MV-4-11 (cell line): ENCODE results near the gene KRT14.
"Not testable (repeated sequence)": the region's sequence is repeated elsewhere in the genome, so short reads cannot be mapped to it uniquely, and the experiment has no call there.

Experiments used
- DNase-seq: peaks from one replicate; lab custom pipeline; 2025; lab: John Stamatoyannopoulos, UW

KRT14 gene

DNA sequence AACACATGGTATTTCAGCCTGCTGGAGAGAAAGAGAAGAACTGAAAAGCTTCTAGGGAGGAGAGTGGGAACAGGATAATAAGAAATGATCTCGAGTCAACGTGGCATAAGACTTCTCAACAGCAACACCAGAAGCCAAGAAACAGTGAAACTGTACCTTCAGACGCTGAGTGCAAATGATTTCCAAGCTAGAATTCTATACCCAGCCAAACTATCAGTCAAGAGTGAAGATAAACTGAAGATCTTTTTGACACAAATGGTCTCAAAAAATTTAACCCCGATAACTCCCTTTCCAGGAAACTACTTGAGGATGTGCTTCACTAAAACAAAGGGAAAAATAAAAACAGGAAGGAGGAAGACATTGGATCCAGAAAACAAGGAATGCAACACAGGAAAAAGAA is 20.2 kb upstream of the KRT14 start:
- DNase-seq = not testable (repeated sequence)

- no peak for DNase-seq
Measured at GRCh38 chr17:41602524-41602923, 15.8 kb upstream of the KRT14 start.

GRCh38 chr17:41600318-41600717 is 13.6 kb upstream of the KRT14 start:
- no peak for DNase-seq

DNA sequence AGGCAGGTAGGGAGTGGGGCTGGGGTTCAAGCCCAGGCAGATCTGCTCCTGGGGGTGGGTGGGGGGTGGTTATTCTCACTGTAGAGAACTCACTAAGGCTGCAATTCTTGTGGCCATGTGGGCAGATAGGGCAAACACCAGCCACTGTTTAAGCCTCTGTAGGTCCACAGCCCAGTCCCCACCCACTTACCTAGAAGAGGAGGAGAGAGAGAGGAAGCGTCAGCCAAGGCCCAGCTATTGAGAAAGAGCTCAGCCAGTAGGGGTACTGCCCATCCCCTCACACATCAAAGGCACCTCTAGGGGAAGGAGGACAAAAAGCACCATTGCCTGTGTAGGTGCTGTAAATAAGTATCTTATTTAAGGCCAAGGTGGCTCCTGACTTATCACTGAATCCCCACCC is 13.0 kb upstream of the KRT14 start:
- no peak for DNase-seq

DNA sequence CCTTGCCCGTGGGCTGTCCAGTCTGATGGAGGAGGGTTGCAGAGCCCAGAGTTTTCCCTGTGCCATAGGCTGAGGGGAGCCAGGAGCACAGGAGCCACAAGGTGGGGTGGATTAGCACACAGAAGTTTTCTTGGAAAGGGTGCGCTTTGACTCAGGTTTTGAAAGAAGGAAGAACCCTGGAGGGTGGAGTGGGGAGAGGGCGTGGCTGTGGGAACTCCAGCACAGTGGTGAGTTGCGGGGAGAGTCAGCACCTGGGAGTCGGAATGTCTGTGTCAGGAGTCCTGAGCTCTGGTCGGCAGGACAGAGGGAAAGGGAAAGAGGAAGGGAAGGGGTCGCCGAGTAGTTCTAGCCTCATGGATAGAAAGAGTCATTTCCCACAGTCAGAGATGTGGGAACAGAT is 8.9 kb upstream of the KRT14 start:
- no peak for DNase-seq

DNA sequence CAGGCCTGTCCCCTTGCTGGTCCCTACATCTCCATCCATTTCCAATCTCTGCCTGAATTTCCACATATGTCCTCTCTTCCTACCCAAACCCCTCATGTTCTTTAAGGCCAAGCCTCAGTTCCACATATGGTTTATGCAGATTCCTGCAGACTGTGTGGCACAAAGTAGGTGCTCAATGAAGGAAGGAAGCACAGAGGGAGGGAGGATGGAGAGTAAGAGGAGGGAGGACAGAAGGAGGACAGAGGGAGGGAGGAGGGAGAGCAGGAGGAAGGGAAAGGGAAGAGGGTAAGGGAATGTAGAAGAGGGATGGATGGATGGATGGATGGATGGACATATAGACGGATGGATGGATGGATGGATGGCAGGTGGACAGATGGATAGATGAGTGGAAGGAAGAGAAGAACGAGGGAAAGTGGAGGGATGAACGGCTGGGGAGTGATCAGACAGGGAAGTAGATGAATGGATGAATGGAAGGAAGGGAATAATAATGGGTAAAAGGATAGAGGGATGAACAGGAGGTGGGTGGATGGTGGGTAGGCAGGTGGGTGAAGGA is 7.7 kb upstream of the KRT14 start:
- DNase-seq = no peak

DNA sequence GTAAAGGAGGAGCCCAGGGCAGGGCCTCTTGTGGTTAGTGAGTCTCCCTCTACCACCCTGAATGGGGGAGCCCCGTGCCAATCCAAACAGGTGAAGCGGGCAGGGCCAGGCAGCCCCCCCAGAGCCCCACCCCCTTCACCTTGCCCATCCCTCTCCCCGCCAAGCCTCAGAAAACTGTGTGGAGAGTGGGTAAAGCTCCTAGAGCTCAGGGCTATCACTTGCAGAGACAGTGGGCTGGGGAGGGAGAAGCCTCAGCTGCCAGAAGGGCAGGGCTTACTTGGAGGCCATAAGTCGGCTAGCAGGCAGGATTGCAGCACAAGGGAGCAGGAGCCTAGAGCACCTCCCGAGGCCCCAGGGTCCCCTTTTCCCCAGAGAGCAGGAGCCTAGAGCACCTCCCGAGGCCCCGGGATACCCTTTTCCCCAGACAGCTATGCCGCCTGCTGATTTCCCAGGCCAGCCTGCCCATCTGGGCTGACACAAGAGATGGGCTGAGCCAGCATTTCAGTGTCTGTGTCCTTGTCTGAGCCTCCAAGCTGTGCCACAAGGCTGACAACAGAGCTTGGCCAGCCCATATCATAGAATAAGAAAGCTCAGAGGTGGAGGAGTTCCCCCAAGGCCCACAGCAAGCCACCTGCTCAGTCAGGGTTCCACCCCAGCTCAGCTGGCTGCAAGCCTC is 6.7 kb upstream of the KRT14 start:
- DNase-seq = no peak

- DNase-seq = no peak
Measured at GRCh38 chr17:41592601-41593305, 6.1 kb upstream of the KRT14 start.

GRCh38 chr17:41589301-41589700 is 2.6 kb upstream of the KRT14 start:
- DNase-seq = no peak

DNA sequence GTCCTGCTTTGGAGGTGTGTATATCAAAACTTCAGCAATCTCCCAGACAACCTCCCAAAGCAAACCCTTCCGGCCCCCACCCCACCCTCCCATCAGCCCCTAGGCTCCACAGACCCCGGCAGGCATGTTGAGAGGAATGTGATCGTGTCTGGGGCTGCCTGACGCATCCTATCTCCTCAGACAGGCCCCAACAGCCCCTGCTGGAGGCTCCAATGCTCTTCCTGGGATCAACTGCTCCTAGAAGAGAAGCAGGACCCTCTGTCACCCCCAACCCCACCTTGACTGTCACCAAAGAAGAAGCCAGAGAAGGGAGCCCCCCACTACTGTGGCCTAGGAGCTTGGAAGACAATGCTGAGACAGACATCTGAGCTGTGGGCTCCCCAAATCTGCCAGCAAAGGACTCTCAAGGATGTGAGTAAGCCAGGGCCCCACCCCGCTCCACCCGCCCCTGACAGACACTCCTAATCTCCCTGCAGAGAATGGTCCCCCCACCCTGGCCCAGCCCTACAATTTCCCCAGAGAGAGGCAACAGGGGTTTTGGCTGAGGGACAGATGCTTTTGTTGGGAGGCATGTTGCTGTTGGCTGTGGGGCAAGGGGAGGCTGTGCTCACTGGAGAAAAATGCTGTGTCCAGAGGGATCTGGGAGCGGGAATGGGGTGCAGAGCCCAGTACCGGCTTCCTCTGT is 1.6 kb upstream of the KRT14 start:
- no peak for DNase-seq

- DNase-seq = no peak
Measured at GRCh38 chr17:41585301-41586056, 1.2 kb downstream of the KRT14 start.

DNA sequence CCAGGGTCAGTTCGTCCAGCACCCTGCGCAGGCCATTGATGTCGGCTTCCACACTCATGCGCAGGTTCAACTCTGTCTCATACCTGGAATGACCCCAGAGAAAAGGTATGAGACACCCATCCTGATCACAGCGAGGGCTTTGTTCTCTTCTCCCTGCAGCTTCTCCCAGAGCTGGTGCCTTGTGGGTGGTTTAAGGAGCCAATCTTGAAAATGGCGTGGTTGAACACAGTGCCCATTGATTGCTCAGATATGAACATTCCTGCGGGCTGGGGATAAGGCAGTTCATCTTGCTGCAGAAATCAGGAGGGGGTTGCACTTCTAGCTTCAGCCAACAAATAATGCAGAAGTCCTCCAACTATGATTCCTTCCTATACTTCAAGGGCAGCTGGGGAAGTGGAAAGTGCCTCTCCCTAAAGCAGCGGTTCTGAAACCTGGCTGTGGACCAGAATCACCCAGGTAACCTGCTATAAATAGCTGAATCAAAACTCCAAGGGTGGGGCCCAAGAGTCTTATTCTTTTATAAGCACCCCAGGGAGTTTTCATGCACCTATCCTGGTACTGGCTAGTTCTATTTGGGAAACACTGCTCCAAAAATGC is 2.3 kb downstream of the KRT14 start:
- not testable (repeated sequence) for DNase-seq

DNA sequence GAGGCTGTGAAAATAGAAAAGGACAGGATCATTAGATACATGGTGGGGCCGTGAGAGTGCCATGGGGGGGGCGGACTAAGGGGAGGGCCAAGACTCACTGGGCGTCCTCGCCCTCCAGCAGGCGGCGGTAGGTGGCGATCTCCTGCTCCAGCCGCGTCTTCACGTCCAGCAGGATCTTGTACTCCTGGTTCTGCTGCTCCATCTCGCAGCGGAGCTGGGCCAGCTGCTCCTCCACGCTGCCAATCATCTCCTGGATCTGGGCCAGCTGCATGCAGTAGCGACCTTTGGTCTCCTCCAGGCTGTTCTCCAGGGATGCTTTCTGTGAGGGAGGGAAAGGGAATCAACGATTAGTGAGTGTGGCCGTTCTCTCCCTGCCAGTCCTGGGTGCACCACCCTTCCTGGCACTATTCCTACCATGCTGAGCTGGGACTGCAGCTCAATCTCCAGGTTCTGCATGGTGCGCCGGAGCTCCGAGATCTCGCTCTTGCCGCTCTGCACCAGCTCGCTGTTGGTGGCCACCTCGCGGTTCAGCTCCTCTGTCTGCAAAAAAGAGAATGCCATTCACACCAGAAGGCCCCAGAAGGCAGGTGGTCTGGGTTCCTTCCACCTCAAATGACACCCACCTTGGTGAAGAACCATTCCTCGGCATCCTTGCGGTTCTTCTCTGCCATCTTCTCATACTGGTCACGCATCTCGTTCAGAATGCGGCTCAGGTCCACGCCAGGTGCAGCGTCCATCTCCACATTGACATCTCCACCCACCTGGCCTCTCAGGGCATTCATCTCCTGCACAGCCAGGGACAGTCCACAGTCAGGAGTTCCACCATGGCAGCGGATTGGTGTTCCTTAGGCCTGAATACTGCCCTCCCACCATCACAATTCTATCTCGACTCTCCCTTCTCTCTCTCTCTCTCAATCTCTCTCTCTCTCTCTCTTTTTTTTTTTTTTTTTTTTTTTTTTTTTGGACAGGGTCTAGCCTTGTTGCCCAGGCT is 3.3 kb downstream of the KRT14 start:
- DNase-seq = no peak

DNA sequence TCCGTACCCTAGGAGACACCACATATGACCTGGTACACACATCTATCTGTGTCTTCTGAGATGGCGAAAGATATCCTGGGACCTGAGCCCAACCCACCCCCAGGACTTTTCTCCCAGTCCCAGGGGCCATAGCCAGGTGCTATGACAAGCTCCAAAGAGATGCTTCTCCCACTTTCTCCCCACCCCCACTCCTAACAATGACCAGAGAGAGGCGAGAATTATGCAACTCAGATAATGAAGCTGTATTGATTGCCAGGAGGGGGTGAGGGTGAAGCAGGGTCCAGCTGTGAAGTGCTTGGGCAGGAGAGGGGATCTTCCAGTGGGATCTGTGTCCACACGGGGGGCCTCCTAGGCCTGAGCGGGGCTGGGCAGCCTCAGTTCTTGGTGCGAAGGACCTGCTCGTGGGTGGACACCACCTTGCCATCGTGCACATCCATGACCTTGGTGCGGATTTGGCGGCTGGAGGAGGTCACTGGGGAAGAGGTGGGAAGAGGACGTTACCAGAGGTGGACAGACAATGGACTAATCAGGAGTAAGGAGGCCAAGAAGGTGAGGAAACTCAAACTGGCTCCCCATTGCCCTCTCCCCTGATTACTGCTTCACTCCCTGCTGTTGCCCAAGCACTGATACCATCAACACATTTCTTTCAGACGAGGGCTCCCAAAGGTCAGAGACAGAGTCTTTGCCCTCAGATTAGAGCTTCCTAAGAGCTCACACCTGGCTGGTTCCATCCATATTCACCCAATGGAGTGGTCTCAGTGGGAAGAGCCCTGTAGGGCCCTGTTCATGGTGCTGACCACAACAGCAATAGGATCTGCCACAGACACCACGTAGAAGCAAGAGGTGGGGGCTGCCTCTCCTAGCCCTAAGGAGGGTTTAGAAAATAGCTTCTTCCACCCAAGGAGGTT is 4.4 kb downstream of the KRT14 start:
- DNase-seq = not testable (repeated sequence)

- no peak for DNase-seq
Measured at GRCh38 chr17:41581366-41582060, 5.2 kb downstream of the KRT14 start.

DNA sequence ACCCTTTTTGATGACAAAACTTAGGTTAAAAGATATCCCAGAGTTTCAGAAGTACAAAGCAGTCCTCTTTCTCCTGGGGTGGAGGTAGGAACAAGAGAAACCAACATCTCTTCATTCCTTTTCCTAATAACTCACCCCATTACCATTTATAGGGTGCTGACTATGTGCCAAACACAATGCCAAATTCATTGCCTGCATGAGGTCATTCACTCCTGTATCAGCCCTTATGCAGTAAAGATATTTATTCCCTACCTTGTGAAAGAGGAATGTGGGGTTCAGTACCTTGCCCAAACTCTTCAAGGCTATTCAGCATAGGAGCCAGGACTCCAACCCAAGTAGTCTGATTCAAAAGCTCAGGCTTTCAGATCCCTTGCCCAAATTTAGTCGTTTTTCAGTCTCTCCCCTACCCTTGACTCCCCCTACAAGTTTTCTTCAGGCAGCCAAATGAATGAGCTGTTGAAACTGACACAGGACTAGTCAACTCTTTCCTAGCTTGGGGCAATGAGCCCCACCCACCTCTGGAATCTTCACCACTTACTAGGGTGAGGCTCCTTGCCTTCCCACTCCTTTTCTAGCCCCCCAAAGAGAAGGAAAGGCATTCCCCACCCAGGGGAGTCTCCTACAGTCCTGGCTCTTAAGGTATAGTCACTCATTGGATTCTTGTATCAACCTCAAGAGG is 5.9 kb downstream of the KRT14 start:
- DNase-seq = no peak

GRCh38 chr17:41580244-41580575 is 6.5 kb downstream of the KRT14 start:
- no peak for DNase-seq

DNA sequence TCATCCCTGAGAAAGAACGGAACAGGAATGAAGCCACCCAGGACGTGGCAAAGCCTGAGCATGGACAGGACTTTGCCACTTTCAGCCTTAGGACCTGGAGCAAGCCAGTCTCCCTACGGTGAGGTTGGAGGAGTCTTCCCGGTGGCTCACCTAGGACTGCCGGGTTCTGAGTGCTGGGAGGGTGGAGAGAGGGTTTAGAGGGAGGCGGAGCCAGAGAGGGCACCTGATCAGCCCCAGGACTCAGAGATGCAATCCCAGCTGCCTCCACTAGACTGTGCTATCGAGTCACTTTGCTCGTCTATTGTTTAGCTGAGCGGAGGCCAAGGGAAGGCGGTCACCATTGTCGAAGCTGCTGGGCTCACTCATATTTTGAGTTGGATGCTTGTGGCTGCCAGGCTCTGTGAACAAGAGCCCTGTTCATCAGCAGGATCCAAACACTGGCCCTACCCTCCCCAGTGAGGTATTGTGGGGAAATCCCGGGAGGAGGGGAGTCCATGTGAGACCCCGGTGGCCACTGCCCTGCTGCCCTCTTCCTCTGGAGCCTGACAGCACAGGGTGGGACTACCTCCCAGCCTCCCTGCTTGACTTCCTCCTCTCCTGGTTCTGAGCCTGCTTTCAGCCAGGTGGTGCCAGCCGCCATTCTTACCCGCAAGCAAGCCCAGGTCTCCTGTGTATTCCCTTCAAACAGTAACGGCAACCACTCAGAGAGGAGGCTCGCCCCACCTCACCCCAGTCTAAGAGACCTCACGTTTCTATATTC is 7.0 kb downstream of the KRT14 start:
- peak; percentile 72 for DNase-seq
